ENCODE measurements around the gene NT5DC3.

NT5DC3 gene

DNA sequence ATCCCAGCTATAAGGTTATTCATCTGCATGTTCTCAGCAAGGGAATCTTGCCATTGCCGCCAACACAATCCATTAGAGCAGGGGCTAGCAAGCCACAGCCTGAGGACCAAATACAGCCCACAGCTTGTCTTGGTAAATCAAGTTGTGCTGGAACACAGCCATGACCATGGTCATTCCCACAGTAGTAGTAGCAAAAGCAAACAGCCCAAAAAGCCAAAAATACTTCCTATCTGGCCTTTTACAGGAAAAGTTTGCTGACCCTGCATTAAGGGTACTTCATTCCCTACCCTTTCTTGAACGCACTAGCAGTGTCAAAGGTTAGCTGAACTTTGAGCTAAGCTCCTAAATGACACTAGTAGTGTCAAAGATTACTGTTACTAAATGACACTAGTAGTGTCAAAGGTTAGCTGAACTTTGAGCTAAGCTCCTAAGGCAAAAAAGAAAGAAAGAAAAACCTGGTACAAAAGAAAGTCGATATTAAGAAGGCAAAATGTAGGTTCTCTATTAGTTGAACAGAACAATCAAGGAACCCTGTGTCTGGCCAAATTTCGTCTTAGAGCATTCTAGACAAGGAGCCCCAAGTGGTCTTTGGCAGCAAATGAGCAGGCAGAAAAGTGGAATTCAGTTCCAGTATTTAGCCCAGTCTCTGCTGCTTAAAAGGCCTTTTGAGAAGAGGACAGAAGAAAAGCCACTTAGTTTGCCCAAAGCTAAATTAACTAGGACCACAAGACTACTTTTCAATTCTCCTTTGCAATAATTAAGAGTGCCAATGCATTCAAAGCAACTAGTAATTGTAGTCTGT lies 67.7 kb downstream of the NT5DC3 start:
- peaks cover 6% of the 10 kb centered on the region for H3K36me3 ChIP-seq (ENCODE audit: insufficient read depth, low read length)
- no peaks in the 10 kb centered on the region for H3K9me3 ChIP-seq (ENCODE audit: low read length)
- no peaks in the 10 kb centered on the region for H3K4me1 ChIP-seq (ENCODE audit: insufficient read depth, low read length)
- H3K4me3 ChIP-seq (ENCODE audit: low read length) = no peak overlapping the region
- no peaks in the 10 kb centered on the region for H3K27me3 ChIP-seq (ENCODE audit: insufficient read depth, low read length)
- H2AFZ ChIP-seq (ENCODE audit: low read depth, low read length) = no peak overlapping the region

GRCh38 chr12:103772367-103773108 lies 68.5 kb downstream of the NT5DC3 start:
- Histone ChIP-seq H3K4me3 (ENCODE audit: low read length) (no peak overlapping the region), H2AFZ (ENCODE audit: low read depth, low read length) (no peak overlapping the region), H3K4me1 (ENCODE audit: insufficient read depth, low read length) (no peaks in the 10 kb centered on the region), H3K36me3 (ENCODE audit: insufficient read depth, low read length) (peaks cover 4% of the 10 kb centered on the region), H3K9me3 (ENCODE audit: low read length) (no peaks in the 10 kb centered on the region), H3K27me3 (ENCODE audit: insufficient read depth, low read length) (no peaks in the 10 kb centered on the region)

GRCh38 chr12:103771466-103771865 lies 69.6 kb downstream of the NT5DC3 start:
- H3K4me3 ChIP-seq (ENCODE audit: low read length) = no peak overlapping the region
- H3K4me1 ChIP-seq (ENCODE audit: insufficient read depth, low read length) = no peaks in the 10 kb centered on the region
- no peak overlapping the region for H2AFZ ChIP-seq (ENCODE audit: low read depth, low read length)
- no peaks in the 10 kb centered on the region for H3K9me3 ChIP-seq (ENCODE audit: low read length)
- H3K36me3 ChIP-seq (ENCODE audit: insufficient read depth, low read length) = no peaks in the 10 kb centered on the region
- H3K27me3 ChIP-seq (ENCODE audit: insufficient read depth, low read length) = no peaks in the 10 kb centered on the region

GRCh38 chr12:103769240-103769945 lies 71.6 kb downstream of the NT5DC3 start:
- Histone ChIP-seq H3K4me3 (ENCODE audit: low read length) (no peak overlapping the region), H3K4me1 (ENCODE audit: insufficient read depth, low read length) (no peaks in the 10 kb centered on the region), H3K27me3 (ENCODE audit: insufficient read depth, low read length) (no peaks in the 10 kb centered on the region), H3K36me3 (ENCODE audit: insufficient read depth, low read length) (no peaks in the 10 kb centered on the region), H3K9me3 (ENCODE audit: low read length) (no peaks in the 10 kb centered on the region), H2AFZ (ENCODE audit: low read depth, low read length) (no peak overlapping the region)

DNA sequence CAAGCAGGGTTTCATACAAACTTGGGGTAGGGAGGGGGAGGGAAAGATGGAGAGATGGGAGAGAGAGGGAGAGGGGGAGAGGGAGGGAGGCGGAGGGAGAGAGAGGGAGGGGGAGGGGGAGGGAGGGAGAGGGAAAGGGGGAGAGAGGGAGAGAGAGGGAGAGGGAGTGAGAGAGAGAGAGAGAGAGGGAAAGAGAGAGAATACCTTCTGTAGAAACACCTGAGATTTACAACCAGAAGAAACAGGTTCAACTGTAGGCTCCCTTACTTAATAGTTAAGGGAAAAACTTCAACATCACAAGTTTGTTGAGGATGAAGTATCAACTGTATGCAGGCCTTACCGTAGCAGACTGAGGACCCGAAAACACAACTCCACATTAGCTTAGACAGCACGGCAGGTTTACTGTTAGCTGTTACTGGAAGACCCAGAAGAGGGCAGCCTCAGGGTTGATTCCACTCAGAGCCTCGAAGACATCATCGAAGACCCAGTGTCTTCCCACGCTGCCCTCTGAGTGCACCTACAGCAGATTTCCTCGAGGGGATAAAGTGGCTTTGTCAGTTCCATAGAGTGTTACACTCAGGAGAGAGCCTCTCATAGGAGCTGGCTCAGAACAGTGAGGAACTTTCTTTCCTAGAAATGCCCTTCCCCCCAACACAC lies 72.4 kb downstream of the NT5DC3 start:
- Histone ChIP-seq H3K4me1 (ENCODE audit: insufficient read depth, low read length) (no peaks in the 10 kb centered on the region), H2AFZ (ENCODE audit: low read depth, low read length) (no peak overlapping the region), H3K9me3 (ENCODE audit: low read length) (no peaks in the 10 kb centered on the region), H3K4me3 (ENCODE audit: low read length) (no peak overlapping the region), H3K27me3 (ENCODE audit: insufficient read depth, low read length) (no peaks in the 10 kb centered on the region), H3K36me3 (ENCODE audit: insufficient read depth, low read length) (no peaks in the 10 kb centered on the region)

- H3K4me3 ChIP-seq (ENCODE audit: low read length) = no peak overlapping the region
- no peaks in the 10 kb centered on the region for H3K27me3 ChIP-seq (ENCODE audit: insufficient read depth, low read length)
- H3K9me3 ChIP-seq (ENCODE audit: low read length) = no peaks in the 10 kb centered on the region
- H3K36me3 ChIP-seq (ENCODE audit: insufficient read depth, low read length) = no peaks in the 10 kb centered on the region
- no peaks in the 10 kb centered on the region for H3K4me1 ChIP-seq (ENCODE audit: insufficient read depth, low read length)
- H2AFZ ChIP-seq (ENCODE audit: low read depth, low read length) = no peak overlapping the region
These were observed 75.0 kb downstream of the NT5DC3 start for GRCh38 chr12:103766028-103766427.

- H3K9me3 ChIP-seq (ENCODE audit: low read length) = no peaks in the 10 kb centered on the region
- H3K36me3 ChIP-seq (ENCODE audit: insufficient read depth, low read length) = no peaks in the 10 kb centered on the region
These were observed 75.7 kb downstream of the NT5DC3 start for GRCh38 chr12:103765322-103765721.

DNA sequence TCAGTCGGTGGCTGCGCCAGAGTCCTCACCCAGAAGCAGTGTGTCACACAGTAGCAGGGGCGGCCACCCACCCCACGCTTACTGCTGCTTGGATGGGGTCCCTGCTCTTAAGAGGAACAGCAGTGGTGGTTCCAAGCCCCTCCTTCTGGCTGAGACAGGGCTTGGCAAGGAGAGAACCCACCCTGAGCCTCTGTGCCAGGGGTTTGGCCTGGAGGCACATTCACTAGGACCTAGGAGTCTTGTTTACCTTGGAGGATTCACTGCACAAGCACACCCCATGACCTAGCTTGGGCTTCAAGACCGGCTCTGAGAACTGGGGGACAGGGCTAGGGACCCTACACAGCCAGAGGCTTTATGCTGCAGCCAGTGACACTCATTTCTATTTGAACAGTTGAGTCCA lies 78.6 kb downstream of the NT5DC3 start:
- Histone ChIP-seq H3K36me3 (ENCODE audit: insufficient read depth, low read length) (no peaks in the 10 kb centered on the region), H3K4me1 (ENCODE audit: insufficient read depth, low read length) (no peaks in the 10 kb centered on the region), H3K9me3 (ENCODE audit: low read length) (no peaks in the 10 kb centered on the region), H3K4me3 (ENCODE audit: low read length) (no peak overlapping the region), H2AFZ (ENCODE audit: low read depth, low read length) (no peak overlapping the region), H3K27me3 (ENCODE audit: insufficient read depth, low read length) (no peaks in the 10 kb centered on the region)

More at GRCh38 chr12:103765322-103765721, 75.7 kb downstream of the NT5DC3 start:
- Histone ChIP-seq H3K4me1 (ENCODE audit: insufficient read depth, low read length) (no peaks in the 10 kb centered on the region), H3K27me3 (ENCODE audit: insufficient read depth, low read length) (no peaks in the 10 kb centered on the region), H2AFZ (ENCODE audit: low read depth, low read length) (no peak overlapping the region), H3K4me3 (ENCODE audit: low read length) (no peak overlapping the region)

DNA sequence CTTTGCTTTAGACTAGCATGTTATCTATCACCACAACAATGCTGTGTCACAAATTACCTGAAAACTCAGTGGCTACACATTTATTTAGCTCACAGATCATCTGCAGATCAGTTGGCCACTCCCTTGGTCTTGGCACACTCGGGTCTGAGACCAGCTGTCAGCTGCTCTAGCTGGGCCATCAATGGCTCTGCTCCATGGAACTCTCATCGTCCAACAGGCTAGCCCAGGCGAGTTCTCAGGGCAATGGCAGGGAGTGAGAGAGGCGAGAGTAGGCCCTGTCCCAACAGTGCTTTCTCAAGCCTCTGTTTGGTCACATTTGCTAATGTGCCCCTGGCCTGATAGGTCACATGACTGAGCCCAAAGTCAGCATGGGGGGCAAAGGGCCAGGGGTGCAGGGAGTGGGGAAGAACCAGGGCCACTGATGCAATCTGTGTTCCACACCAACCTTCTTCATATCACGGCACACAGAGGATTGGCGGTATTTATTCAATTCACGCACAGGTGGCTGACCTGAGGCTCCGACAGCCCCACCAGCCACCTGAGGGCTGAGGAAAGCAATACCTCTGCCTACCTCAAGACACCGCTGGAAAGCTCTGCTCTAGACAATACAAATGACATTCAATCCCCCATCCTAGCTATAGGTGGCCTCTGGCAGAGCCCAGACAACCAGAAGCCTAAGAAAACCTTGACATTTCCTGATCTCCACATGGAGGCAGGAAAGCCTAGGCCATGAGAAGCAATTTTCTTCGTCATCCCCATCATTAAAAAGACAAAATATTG lies 82.5 kb downstream of the NT5DC3 start:
- no peaks in the 10 kb centered on the region for H3K36me3 ChIP-seq (ENCODE audit: insufficient read depth, low read length)
- H3K4me1 ChIP-seq (ENCODE audit: insufficient read depth, low read length) = no peaks in the 10 kb centered on the region
- H3K27me3 ChIP-seq (ENCODE audit: insufficient read depth, low read length) = no peaks in the 10 kb centered on the region
- no peak overlapping the region for H3K4me3 ChIP-seq (ENCODE audit: low read length)
- no peaks in the 10 kb centered on the region for H3K9me3 ChIP-seq (ENCODE audit: low read length)
- no peak overlapping the region for H2AFZ ChIP-seq (ENCODE audit: low read depth, low read length)

- H3K9me3 ChIP-seq (ENCODE audit: low read length) = no peaks in the 10 kb centered on the region
- H3K4me1 ChIP-seq (ENCODE audit: insufficient read depth, low read length) = no peaks in the 10 kb centered on the region
- H3K4me3 ChIP-seq (ENCODE audit: low read length) = no peak overlapping the region
- no peaks in the 10 kb centered on the region for H3K36me3 ChIP-seq (ENCODE audit: insufficient read depth, low read length)
- no peak overlapping the region for H2AFZ ChIP-seq (ENCODE audit: low read depth, low read length)
- no peaks in the 10 kb centered on the region for H3K27me3 ChIP-seq (ENCODE audit: insufficient read depth, low read length)
These were observed 83.8 kb downstream of the NT5DC3 start for GRCh38 chr12:103757248-103757647.

DNA sequence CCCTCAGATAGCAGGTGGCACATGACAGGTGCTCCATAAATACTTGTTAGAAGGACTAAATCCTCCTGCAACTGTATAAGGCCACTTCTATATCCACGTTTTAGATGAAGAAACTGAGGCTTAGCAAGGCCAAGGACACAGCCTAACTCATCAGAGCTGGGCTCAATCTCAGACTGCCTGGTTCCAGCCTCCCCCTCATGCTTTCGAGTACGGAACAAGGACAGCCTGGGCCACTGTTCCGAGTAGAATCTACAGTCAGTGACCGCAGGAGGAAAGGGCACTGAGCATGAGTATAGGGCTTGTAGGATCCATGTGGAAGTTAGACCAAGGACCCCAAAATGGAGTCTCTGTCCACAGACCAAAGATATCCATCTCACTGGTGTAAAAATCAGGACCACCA lies 84.6 kb downstream of the NT5DC3 start:
- no peaks in the 10 kb centered on the region for H3K9me3 ChIP-seq (ENCODE audit: low read length)
- H3K36me3 ChIP-seq (ENCODE audit: insufficient read depth, low read length) = no peaks in the 10 kb centered on the region
- H2AFZ ChIP-seq (ENCODE audit: low read depth, low read length) = no peak overlapping the region
- H3K4me1 ChIP-seq (ENCODE audit: insufficient read depth, low read length) = no peaks in the 10 kb centered on the region
- H3K27me3 ChIP-seq (ENCODE audit: insufficient read depth, low read length) = no peaks in the 10 kb centered on the region
- H3K4me3 ChIP-seq (ENCODE audit: low read length) = no peak overlapping the region

GRCh38 chr12:103755425-103755824 lies 85.6 kb downstream of the NT5DC3 start:
- H2AFZ ChIP-seq (ENCODE audit: low read depth, low read length) = no peak overlapping the region
- no peaks in the 10 kb centered on the region for H3K27me3 ChIP-seq (ENCODE audit: insufficient read depth, low read length)
- no peaks in the 10 kb centered on the region for H3K9me3 ChIP-seq (ENCODE audit: low read length)
- no peaks in the 10 kb centered on the region for H3K4me1 ChIP-seq (ENCODE audit: insufficient read depth, low read length)
- no peaks in the 10 kb centered on the region for H3K36me3 ChIP-seq (ENCODE audit: insufficient read depth, low read length)
- H3K4me3 ChIP-seq (ENCODE audit: low read length) = no peak overlapping the region

Data from neuron (in vitro differentiated cells).